Measurements from ENCODE around the gene CLIC5. TPM values are rescaled to one million over a fixed set of nuclear protein-coding genes. Genes with fewer than 3 reads are reported as not detected.

The CLIC5 gene
- polyA plus RNA-seq, 3 donors, result not detected

- Histone ChIP-seq H4K20me1 (ENCODE audit: insufficient read depth, low read length) (no peaks in the 10 kb centered on the region), H3K9me3 (replicated peaks in 1 of 2; ENCODE audit: control insufficient read depth in 1 of 2, insufficient read depth in 1 of 2, low read length in 2 of 2) (no peaks in the 10 kb centered on the region), H3K27me3 (ENCODE audit: control insufficient read depth in 2 of 2, insufficient read depth in 2 of 2, low read length in 2 of 2) (no peaks in the 10 kb centered on the region), H3K36me3 (replicated peaks in 1 of 2; ENCODE audit: control insufficient read depth in 1 of 2, insufficient read depth in 2 of 2, low read length in 2 of 2) (no peaks in the 10 kb centered on the region), H3K4me1 (ENCODE audit: control insufficient read depth in 1 of 2, insufficient read depth in 2 of 2, low read length in 2 of 2) (no peaks in the 10 kb centered on the region), H3K27ac (ENCODE audit: low read depth in 1 of 2, low read length in 2 of 2) (no peak overlapping the region), H3K4me2 (replicated peaks; ENCODE audit: extremely low read depth, low read length, poor library complexity, severe bottlenecking) (no peak overlapping the region), H3K4me3 (replicated peaks in 1 of 3; ENCODE audit: low read depth in 2 of 3, low read length in 3 of 3) (no peak overlapping the region), H2AFZ (ENCODE audit: insufficient read depth, low read depth, low read length, poor library complexity, severe bottlenecking) (no peak overlapping the region), H3K9ac (ENCODE audit: insufficient read depth, low read length, poor library complexity, severe bottlenecking) (no peak overlapping the region), H3K79me2 (ENCODE audit: insufficient read depth, low read length) (no peaks in the 10 kb centered on the region)
- intact Hi-C loops (cut with micrococcal nuclease), result no loop called here
- Mint-ChIP-seq H3K9me3 (peaks cover 0 to 3% (median 0%) of the 10 kb centered on the region in 7 donors), H3K4me3 (no peak overlapping the region), H3K4me1 (no peaks in the 10 kb centered on the region), H3K36me3 (no peaks in the 10 kb centered on the region), H3K27me3 (ENCODE audit: low read depth in 3 of 3) (peaks cover under 1 to 3% (median 3%) of the 10 kb centered on the region in 3 donors), H3K27ac (no peak overlapping the region)
- TF ChIP-seq CTCF (IDR thresholded peaks at IDR 0.05), result no peak
- 33% methylated on average over 1 of the region's 1 CpG for WGBS (ENCODE audit: insufficient coverage)
- no peak for DNase-seq
Measured at GRCh38 chr6:46000905-46001304, 14.8 kb downstream of the CLIC5 start.

GRCh38 chr6:45998524-45998923 is 17.1 kb downstream of the CLIC5 start:
- no peak for TF ChIP-seq CTCF (IDR thresholded peaks at IDR 0.05)
- H3K4me3 ChIP-seq (replicated peaks in 1 of 3; ENCODE audit: low read depth in 2 of 3, low read length in 3 of 3), result no peak overlapping the region
- H3K9me3 ChIP-seq (replicated peaks in 1 of 2; ENCODE audit: control insufficient read depth in 1 of 2, insufficient read depth in 1 of 2, low read length in 2 of 2), result no peaks in the 10 kb centered on the region
- no peak overlapping the region for H2AFZ ChIP-seq (ENCODE audit: insufficient read depth, low read depth, low read length, poor library complexity, severe bottlenecking)
- no peaks in the 10 kb centered on the region for H3K27me3 ChIP-seq (ENCODE audit: control insufficient read depth in 2 of 2, insufficient read depth in 2 of 2, low read length in 2 of 2)
- H3K9ac ChIP-seq (ENCODE audit: insufficient read depth, low read length, poor library complexity, severe bottlenecking), result no peak overlapping the region
- no peaks in the 10 kb centered on the region for H4K20me1 ChIP-seq (ENCODE audit: insufficient read depth, low read length)
- no peaks in the 10 kb centered on the region for H3K36me3 Mint-ChIP-seq
- H3K9me3 Mint-ChIP-seq, result peaks cover 0 to 3% (median 2%) of the 10 kb centered on the region in 7 donors
- H3K4me3 Mint-ChIP-seq, result no peak overlapping the region
- no peak overlapping the region for H3K27ac Mint-ChIP-seq
- no CpG with 5 or more reads among the region's 2 CpGs for WGBS (ENCODE audit: insufficient coverage)
- no peaks in the 10 kb centered on the region for H3K79me2 ChIP-seq (ENCODE audit: insufficient read depth, low read length)
- no peaks in the 10 kb centered on the region for H3K36me3 ChIP-seq (replicated peaks in 1 of 2; ENCODE audit: control insufficient read depth in 1 of 2, insufficient read depth in 2 of 2, low read length in 2 of 2)
- peaks cover 1 to 3% (median 3%) of the 10 kb centered on the region in 3 donors for H3K27me3 Mint-ChIP-seq (ENCODE audit: low read depth in 3 of 3)
- intact Hi-C loops (cut with micrococcal nuclease), result no loop called here
- H3K27ac ChIP-seq (ENCODE audit: low read depth in 1 of 2, low read length in 2 of 2), result no peak overlapping the region
- no peak overlapping the region for H3K4me2 ChIP-seq (replicated peaks; ENCODE audit: extremely low read depth, low read length, poor library complexity, severe bottlenecking)
- H3K4me1 ChIP-seq (ENCODE audit: control insufficient read depth in 1 of 2, insufficient read depth in 2 of 2, low read length in 2 of 2), result no peaks in the 10 kb centered on the region
- no peaks in the 10 kb centered on the region for H3K4me1 Mint-ChIP-seq
- no peak for DNase-seq

Measured in CD14-positive monocyte (primary cell).